GM18519 (cell line): Measurements from ENCODE around the gene UBE4A.

Experiments
- ATAC-seq: cut with Tn5 transposase; IDR thresholded peaks from one replicate; pipeline ENCODE4 v1.9.1; 2021; ENCODE audit warnings: mild to moderate bottlenecking, moderate library complexity; ENCODE audit not compliant: unreplicated experiment, low FRiP score

The UBE4A gene

DNA sequence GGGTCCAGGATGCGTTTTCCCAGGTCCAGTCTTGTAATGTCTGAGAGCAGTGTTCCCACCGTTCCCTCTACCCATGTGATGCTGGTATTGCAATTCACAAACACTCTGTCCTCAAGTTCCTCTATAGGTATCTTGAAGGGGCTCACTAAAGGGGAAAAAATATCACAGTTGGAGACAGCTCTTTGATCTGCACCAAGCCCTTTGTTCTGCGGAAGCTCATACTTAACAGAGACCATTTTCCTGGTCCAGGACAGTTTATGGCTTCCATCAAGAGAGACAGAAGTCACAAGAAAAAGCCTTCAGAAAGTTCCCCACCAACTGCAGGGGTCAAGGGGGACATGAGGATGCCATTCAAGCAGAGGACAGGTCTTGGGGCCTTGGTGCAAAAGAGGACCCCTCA, 19.0 kb upstream of the UBE4A start:
- ATAC-seq = no peak

DNA sequence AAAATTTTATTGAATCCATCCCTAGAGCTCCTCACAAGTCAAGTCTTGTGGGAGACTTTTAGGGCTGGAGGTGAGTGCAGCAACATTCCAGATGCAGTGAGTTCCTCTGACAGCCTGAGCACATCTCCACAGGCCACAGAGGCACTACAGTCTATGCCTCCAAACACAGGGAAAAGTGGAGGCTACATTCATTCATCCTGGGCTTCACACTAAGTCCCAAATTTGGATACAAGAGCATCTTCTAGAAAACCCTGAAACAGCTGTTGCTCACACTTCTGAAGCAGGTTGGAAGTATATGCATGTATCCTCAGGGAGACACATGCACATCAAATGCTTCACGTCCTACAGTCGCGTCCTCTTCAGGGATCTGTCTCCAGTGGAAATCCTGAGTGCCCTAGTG, 18.1 kb upstream of the UBE4A start:
- no peak for ATAC-seq

DNA sequence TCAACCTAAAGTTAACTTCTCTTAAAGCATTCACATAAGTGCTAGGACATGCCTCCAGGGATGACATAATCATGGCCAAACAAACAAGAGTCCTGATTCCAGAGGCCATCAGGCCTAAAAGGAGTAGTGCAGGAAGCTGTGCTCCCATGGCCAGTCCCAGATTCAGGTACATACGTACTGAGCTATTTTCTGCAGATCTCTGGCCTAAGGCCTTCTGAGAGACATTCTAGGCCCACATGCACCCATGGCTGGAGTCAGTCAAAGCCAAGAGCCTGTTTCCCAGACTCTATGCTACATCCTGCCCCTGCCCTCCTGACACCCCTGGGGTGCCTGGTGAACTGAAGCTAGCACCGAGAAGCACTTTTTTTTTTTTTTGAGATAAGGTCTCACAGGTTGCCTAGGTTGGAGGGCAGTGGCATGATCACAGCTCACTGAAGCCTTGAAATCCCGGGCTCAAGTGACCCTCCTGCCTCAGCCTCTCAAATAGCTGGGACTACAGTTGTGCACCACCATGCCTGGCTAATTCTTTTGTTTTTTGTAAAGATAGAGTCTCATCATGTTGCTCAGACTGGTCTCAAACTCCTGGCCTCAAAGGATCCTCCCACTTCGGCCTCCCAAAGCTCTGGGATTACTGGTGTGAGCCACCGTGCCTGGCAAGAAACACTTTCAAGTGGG, 17.4 kb upstream of the UBE4A start:
- no peak for ATAC-seq

DNA sequence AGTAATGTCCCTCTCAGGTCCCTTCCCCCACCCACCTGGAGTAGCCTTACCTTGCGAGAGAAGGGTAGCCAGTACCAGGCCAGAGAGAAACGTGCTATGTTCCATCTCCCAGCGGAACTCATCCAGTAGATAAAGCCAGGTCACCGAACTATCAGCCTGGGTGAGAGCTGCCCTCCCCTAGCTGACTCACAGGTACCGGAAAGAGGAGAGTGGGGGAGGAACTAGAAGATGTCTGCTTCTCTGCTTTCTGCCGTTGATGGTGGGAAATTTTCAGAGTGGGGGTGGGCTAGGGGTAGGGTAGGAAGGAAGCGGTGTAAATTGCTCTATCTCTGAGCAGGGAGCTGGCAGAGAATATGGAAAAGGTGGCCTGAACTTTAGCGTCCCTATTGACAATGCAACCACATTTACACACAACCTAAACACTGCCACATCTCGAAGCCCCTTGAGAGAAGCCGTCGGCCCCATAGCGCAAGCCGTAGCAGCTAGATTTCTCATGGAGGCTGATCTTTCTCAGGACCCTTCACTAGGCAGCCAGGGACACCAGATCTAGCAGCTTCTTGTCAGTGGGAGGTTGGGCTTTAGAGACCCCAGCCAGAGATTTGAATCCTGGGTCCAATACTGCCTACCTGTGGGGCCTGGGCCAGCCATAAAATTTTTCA, 16.8 kb upstream of the UBE4A start, which contains the start of gene CD3D:
Gene CD3D, minus strand, starts transcription at position 203 of the 659 bp plus-strand sequence. Its CDS starts 98 bp downstream, at position 105.
- ATAC-seq = no peak

DNA sequence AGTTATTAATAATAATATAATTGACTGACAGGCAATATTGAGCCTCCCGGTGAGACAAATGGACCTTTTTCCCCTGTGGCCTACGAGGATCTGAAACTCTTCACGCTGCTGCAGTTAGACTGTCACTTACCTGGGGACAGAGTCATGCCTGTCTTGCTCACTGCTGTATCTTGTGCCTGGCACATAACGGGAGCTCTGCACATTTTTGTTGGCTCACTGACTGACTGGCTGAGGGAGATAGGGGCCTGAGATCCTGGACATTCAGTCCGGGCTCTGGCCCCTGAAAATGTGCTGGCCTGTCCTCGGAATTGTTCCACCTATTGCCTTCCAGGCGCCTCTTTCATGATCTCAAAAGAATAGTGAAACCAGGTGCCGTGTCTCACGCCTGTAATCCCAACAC, 16.2 kb upstream of the UBE4A start:
- no peak for ATAC-seq

DNA sequence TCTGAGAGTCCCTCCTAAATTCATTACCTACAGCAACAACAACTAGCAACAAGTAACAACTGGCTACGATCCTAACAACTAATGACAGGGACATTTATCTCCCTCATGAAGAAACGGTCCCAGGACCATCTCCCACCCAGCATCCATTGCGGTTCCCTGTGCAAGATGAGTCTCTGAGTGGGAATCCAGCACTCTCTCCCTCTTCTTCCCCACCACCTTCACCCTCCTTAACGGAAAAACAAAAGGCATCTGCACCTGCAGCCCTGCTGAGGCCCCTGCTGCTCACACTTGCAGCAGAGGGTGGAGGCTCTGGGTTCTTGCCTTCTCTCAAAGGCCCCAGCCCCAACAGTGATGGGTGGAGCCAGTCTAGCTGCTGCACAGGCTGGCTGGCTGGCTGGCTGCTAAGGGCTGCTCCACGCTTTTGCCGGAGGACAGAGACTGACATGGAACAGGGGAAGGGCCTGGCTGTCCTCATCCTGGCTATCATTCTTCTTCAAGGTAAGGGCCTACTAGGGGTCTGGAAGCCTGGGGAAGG, 15.4 kb upstream of the UBE4A start, which contains the start of gene CD3G:
Gene CD3G, plus strand, starts transcription at position 364 of the 535 bp plus-strand sequence. Its CDS starts 80 bp downstream, at position 444.
- ATAC-seq = no peak

DNA sequence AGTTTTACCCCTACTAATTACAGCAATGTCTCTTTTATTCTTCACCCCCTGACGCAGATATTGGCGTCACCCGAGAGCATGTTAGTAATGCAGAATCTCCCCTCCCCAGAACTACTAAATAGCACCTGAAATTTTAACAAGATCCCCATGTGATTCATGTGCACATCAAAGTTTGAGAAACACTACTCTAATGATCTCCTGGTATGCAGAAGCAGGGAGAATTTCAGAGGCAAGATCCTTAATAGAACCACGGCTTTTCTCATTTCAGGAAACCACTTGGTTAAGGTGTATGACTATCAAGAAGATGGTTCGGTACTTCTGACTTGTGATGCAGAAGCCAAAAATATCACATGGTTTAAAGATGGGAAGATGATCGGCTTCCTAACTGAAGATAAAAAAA, 9.9 kb upstream of the UBE4A start:
- ATAC-seq = no peak

DNA sequence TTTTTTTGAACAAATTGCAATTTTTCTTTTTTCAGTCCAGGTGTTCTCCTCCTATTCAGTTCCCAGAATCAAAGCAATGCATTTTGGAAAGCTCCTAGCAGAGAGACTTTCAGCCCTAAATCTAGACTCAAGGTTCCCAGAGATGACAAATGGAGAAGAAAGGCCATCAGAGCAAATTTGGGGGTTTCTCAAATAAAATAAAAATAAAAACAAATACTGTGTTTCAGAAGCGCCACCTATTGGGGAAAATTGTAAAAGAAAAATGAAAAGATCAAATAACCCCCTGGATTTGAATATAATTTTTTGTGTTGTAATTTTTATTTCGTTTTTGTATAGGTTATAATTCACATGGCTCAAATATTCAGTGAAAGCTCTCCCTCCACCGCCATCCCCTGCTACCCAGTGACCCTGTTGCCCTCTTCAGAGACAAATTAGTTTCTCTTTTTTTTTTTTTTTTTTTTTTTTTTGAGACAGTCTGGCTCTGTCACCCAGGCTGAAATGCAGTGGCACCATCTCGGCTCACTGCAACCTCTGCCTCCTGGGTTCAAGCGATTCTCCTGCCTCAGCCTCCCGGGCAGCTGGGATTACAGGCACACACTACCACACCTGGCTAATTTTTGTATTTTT, 6.2 kb upstream of the UBE4A start:
- ATAC-seq = no peak

DNA sequence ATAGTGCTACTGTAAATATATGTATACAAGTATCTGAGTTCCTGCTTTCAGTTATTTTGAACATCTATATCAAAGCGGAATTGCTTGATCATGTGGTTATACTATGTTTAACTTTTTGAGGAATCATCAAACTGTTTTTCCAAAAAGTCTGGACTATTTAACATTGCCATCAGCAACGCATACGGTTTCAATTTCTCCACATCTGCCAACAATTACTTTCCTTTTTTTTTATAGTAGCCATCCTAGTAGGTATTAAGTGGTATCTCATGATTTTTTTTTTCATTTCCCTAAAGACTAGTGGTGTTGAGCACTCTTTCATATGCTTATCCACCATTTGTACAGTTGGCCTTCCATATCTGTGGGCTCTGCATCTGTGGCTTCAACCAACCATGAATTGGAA, 1.3 kb upstream of the UBE4A start:
- ATAC-seq = no peak

DNA sequence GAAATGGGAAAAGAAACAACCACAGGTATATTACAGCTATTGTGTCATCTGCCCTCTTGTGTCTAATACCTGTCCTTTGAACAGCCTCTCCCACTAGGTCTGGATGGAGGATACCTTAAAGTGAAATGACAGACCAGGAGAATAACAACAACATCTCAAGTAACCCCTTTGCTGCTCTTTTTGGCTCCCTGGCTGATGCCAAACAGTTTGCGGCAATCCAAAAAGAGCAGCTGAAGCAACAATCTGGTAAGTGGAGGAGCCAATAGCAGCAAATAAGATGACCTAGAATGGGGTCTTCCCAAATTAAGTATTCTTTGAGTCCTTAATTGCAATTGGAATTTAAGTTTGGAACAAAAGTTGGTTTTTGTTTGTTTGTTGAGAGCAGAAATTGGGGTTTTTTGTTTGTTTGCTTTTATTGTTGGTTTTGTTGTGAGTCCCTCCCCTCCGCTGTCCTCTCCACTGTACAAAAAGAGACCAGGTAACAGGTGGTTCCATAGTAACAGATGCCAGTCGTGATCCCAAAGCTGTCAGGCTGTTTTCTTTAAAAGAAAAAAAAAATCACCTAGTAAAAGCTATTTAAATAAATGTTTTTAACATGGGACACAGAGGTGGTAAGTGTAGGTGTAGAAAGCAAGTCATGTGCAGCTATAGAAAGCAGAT, 5.7 kb downstream of the UBE4A start:
- no peak for ATAC-seq

DNA sequence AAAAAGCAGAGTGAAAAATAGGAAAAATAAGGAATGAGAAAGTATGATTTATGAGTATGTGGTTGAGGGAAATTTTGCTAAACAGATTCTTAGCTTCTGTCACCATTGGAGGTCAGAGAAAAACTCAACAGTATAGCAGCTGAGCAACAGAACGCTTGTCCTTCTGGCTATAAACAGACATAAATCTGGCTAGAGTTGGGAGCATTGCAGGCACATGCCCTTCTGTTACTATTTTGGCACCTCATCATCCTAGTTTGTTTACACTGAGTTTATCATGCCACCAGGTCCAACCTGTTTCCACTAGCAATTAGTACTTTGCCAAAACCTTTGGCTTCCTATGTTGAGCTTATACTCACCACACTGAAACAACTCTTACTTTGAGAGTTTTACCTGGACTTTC, 6.9 kb downstream of the UBE4A start:
- no peak for ATAC-seq

DNA sequence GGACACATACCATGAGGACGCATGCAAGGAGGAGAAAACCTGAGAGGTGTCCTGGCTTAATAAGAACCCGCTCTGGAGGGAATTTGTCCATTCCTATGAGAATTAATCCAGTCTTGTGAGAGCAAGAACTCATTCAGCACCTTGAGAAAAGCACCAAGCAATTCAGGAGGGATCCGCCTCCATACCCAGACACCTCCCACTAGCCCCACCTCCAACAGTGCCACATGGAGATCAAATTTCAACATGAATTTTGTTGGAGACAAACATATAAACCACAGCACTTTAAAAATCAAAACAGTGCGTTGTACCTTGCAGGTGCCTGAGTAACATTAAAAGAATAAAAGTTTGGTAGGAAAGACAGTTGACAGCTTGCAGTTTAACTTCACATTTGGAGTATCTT, 11.4 kb downstream of the UBE4A start:
- no peak for ATAC-seq

DNA sequence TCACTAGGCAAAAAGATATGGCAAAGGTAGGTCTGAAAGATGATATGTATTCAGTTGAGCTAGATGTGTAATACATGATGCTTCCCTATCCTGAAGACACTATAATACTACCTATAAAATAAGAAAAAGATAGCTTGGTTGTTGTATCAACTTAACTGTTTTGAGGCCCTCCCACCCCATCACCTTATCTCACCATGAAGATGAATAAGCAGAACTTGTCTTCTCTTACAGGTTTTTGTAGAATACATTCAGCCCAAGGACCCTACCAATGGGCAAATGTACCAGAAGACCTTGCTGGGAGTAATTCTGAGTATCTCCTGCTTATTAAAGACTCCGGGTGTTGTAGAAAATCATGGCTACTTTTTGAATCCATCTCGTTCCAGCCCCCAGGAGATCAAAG, 13.9 kb downstream of the UBE4A start:
- ATAC-seq = no peak

DNA sequence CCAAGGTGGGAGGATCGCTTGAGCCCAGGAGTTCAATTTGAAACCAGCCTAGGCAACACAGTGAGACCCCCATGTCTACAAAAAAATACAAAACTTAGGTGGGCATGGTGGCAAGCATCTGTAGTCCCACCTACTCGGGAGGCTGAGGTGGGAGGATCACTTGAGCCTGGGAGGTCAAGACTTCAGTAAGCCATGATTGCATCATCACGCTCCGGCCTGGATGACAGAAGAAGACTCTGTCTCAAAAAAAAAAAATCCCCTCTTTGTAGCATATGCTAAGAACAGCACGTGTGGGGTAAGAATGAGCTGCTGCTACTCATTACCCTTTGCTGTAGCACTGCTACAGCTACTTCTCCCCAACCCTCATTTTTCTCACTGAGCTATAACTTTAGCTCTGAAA, 14.5 kb downstream of the UBE4A start:
- ATAC-seq = no peak

DNA sequence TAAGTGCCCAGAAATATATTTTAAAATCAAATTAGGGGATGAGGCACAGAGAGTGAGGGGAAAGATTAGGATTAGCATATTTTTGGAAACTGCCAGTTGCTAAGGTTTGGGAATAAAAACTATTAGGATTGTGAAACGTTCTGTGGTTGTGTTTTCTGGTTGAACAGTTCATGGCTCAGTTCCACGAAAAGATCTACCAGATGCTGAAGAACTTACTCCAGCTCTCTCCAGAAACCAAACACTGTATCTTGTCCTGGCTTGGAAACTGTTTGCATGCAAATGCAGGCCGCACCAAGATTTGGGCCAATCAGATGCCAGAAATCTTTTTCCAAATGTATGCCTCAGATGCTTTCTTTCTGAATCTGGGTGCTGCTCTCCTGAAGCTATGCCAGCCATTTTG, 15.3 kb downstream of the UBE4A start:
- ATAC-seq = no peak

DNA sequence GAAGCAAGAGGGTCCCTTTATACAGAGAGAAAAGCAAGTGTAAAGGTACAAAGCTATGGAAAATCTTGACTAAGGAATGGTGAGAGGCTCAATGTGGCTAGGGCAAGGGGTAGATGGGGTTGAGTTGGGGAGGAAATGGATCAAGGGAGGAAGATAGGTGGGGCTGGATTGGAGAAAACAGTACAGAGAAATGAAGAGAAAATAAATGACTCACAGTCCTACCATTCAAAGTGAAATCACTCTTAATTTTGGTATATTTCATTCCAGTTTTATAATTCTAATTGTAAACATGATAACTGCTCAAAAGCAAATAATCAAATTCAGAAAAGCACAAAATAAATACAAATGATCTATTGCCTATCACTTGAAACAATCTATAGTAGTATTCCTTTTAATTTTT, 16.6 kb downstream of the UBE4A start:
- ATAC-seq = no peak

DNA sequence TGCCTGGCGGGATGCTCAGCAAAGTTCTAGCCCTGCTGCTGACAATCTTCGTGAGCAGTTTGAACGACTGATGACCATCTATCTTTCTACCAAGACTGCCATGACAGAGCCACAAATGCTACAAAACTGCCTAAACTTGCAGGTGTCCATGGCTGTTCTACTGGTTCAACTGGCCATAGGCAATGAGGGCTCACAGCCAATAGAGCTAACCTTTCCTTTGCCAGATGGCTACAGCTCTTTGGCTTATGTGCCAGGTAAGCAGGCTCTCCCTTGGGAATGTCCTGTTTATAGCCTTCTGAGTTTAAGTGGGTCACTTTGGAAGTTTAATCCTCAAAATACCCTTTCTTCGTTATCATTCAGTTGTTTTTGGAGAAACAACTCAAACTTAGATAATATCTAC, 20.1 kb downstream of the UBE4A start:
- ATAC-seq = no peak

DNA sequence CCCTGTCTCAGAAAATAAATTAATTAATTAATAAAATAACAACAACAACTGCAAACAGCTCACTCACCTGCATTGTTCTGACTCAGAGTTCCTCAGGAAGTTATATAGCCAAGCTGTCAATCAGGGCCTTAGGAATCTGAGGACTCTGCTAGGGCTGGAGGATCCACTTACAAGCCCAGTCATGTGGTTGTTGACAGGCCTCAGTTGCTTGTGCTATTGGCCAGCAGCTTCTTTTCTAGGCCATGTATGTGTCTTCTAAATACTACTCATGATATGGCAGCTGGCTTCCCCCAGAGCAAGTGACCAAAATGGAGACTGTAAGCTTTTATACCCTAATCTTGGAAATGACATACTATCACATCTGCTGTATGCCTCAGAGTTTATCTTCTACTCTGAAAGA, 21.2 kb downstream of the UBE4A start:
- ATAC-seq = no peak

DNA sequence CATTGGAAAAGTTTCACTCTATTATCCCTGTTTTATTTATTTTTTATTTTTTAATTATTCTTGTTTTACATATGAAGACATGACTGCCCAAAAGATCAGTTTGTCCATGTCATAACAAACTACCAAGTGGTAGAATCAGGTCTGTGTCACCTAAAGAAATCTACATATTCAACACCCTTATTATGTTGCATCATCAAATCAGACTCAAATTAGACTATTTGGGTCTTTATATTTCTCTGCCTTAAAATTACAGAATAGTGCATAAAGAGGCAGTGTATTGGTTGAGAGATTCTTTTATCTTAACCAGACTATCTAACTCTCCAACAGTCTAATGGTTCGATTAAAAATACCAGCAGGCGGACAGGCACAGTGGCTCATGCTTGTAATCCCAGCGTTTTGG, 23.6 kb downstream of the UBE4A start:
- ATAC-seq = no peak

DNA sequence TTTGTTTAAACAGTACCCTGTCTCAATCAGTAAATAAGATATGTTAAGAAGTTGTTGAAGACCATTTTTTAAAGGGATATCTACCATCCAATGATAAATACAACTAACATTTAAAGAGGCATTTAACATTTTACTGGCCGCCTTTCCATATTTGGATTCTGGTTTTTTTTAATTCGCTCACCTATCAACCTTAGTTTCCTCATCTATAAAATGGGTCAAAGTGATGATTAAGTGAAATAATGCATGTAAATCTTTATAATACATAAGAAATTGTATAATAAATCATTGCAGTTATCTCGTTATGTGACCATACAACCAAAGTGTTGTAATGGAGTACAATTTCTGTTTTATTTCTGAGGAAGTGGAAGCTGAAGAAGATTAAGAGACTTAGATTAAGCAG, 24.3 kb downstream of the UBE4A start:
- ATAC-seq = no peak

DNA sequence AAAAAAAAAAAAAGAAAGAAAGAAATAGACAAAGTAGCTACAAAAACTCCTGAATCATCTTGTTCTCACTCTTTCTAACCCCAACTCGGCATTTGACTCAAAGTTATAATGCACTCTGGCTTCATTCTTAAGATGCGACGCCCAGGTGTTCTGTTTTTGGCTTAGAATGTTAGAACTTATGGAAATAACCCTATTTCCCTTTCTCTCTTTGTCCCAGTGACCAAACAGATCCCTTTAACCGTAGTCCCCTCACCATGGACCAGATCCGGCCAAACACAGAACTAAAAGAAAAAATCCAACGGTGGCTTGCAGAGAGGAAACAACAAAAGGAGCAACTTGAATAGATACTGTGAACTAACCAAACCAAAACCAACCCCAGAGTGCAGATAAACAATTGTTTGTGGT, 36.7 kb downstream of the UBE4A start:
- ATAC-seq = no peak
